Esophagus muscularis mucosa (tissue), 4 donors: ENCODE measurements around the gene TSPAN5.

Source experiments
- EP300 ChIP-seq: sonication (generic); formaldehyde crosslinking; IDR thresholded peaks from one replicate; pipeline ENCODE4 v1.6.1; 2017; ENCODE audit warnings: antibody characterized with exemption
- POLR2A ChIP-seq: fragments of 450-650 bp; IDR thresholded peaks from one replicate; pipeline ENCODE4 v1.6.1; 2017; ENCODE audit warnings: antibody characterized with exemption, moderate library complexity, mild to moderate bottlenecking, low read depth
- POLR2AphosphoS5 ChIP-seq, 2 donors: sonication (generic); formaldehyde crosslinking; IDR thresholded peaks; one replicate each; pipeline ENCODE4 v1.6.1; 2017; ENCODE audit warnings: antibody characterized with exemption in 2 of 2
- TF ChIP-seq, protein P1 (sequence below), 3 experiments: fragments of 200-600 bp in 2 of 3; fragments of 450-650 bp in 1 of 3; sonication (generic) in 2 of 3; IDR thresholded peaks; one replicate each; pipeline ENCODE4 v1.5.1; 2017 to 2019; ENCODE audit warnings: antibody characterized with exemption in 3 of 3, mild to moderate bottlenecking in 2 of 3, moderate library complexity in 1 of 3

DNA sequence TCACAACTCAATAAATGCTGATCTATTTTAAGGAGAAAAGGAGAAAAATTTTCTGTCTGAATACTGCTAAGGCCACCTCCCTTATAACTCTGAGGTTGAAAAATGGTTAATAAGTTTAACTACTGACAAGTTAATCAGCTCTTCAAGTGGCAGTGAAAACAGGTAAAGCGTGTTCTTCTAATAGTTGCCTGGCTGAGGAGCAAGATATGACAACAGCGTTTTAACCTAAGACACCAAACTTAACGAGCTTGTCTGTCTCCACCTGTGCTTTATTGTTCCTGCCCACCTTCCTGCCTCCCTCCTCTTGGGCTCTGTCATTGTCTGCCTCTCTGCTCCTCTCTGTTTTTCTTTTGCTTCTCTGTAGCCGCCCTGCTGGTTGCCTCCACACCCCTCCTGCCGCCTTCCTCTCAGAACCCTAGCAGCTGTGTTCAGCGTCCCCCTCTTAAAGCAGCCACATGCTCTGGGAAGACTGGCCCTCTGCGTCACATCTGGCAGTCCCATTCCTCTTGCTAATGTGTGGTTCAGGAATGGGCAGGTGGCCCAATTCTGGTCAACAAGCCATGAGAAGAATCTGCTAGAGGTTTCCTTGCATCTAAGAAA lies 4.3 kb upstream of the TSPAN5 start:
- TF ChIP-seq, protein P1, sequence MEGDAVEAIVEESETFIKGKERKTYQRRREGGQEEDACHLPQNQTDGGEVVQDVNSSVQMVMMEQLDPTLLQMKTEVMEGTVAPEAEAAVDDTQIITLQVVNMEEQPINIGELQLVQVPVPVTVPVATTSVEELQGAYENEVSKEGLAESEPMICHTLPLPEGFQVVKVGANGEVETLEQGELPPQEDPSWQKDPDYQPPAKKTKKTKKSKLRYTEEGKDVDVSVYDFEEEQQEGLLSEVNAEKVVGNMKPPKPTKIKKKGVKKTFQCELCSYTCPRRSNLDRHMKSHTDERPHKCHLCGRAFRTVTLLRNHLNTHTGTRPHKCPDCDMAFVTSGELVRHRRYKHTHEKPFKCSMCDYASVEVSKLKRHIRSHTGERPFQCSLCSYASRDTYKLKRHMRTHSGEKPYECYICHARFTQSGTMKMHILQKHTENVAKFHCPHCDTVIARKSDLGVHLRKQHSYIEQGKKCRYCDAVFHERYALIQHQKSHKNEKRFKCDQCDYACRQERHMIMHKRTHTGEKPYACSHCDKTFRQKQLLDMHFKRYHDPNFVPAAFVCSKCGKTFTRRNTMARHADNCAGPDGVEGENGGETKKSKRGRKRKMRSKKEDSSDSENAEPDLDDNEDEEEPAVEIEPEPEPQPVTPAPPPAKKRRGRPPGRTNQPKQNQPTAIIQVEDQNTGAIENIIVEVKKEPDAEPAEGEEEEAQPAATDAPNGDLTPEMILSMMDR (IDR thresholded peaks at IDR 0.05) = no peak
- TF ChIP-seq POLR2A = no peak
- no peak for TF ChIP-seq POLR2AphosphoS5 (IDR thresholded peaks at IDR 0.05)
- TF ChIP-seq EP300 = no peak
